Endothelial cell of umbilical vein (primary cell): ENCODE data around the gene SSNA1. TPM values are rescaled to one million over a fixed set of nuclear protein-coding genes. Genes with fewer than 3 reads are reported as not detected.

Source experiments
- BruUV-seq: library from RNA; stranded (reverse); fragments of 400-500 nt; replicated peaks from 2 replicates; lab custom pipeline; 2021; lab: Mats Ljungman, UMichigan
- CTCF ChIA-PET: fragments of 300-600, 350-600 bp; sonication (Branson Sonifier 250); formaldehyde crosslinking; loops from one replicate; lab custom pipeline; 2021; ENCODE audit warnings: antibody characterized with exemption, inconsistent platforms; lab: Charles Lee
- POLR2A ChIA-PET: fragments of 300-600, 350-600 bp; sonication (Branson Sonifier 250); formaldehyde crosslinking; loops from one replicate; lab custom pipeline; 2021; ENCODE audit warnings: antibody characterized with exemption, inconsistent platforms; lab: Charles Lee
- DNase-seq: peaks from one replicate; pipeline ENCODE4 v3.0.0-alpha.2; 2011; ENCODE audit warnings: low read depth, low spot score
- FAIRE-seq: peaks from 2 replicates; lab custom pipeline; 2011; peaks lifted over from hg19 to GRCh38; lab: Jason Lieb, UNC
- H2AFZ ChIP-seq: 2 replicates; pipeline ENCODE4 v1.6.0; 2012; ENCODE audit warnings: low read depth, low read length, control low read depth, inconsistent platforms
- H3K27ac ChIP-seq: 2 replicates; pipeline ENCODE4 v1.5.1; 2011; ENCODE audit warnings: low read depth, mild to moderate bottlenecking, control low read depth, low read length, moderate library complexity; ENCODE audit not compliant: insufficient read depth
- H3K27me3 ChIP-seq, 2 experiments: 2 replicates each; pipeline versions ENCODE4 v1.6.0 to v1.6.1; 2011; ENCODE audit warnings: low read length in 2 of 2, mixed read lengths in 1 of 2; ENCODE audit not compliant: control insufficient read depth in 2 of 2, insufficient read depth in 2 of 2
- H3K36me3 ChIP-seq, 2 experiments: 2 replicates in 1 of 2; 3 replicates in 1 of 2; pipeline ENCODE4 v1.5.1; 2011; ENCODE audit warnings: low read length in 2 of 2, mild to moderate bottlenecking in 1 of 2, moderate library complexity in 1 of 2; ENCODE audit not compliant: control insufficient read depth in 2 of 2, insufficient read depth in 2 of 2; ENCODE audit errors: extremely low read depth in 1 of 2
- H3K4me1 ChIP-seq: 3 replicates; pipeline ENCODE4 v1.5.1; 2011; ENCODE audit warnings: mild to moderate bottlenecking, low read length; ENCODE audit not compliant: control insufficient read depth, insufficient read depth; ENCODE audit errors: extremely low read depth
- H3K4me2 ChIP-seq: 2 replicates; pipeline ENCODE4 v1.6.1; 2011; ENCODE audit warnings: low read length, control low read depth, mixed read lengths; ENCODE audit not compliant: insufficient read depth
- H3K4me3 ChIP-seq, 3 experiments: fragments of 200-600 bp in 1 of 3; sonication (generic), shearing (Covaris generic) in 1 of 3; replicated peaks in 1 of 3; 2 replicates each; pipeline ENCODE4 v1.5.1; 2011 to 2016; ENCODE audit warnings: control low read depth in 3 of 3, low read length in 3 of 3, mild to moderate bottlenecking in 2 of 3, inconsistent platforms in 1 of 3, low read depth in 1 of 3, moderate library complexity in 1 of 3; ENCODE audit not compliant: insufficient read depth in 1 of 3
- H3K79me2 ChIP-seq: 2 replicates; pipeline ENCODE4 v1.6.0; 2012; ENCODE audit warnings: low read length, inconsistent platforms; ENCODE audit not compliant: control insufficient read depth, insufficient read depth
- H3K9ac ChIP-seq: replicated peaks from 2 replicates; pipeline ENCODE3; 2011; ENCODE audit warnings: low read length, control low read depth; ENCODE audit not compliant: insufficient read depth; ENCODE audit errors: extremely low read depth
- H3K9me1 ChIP-seq: replicated peaks from 3 replicates; pipeline ENCODE4 v1.6.0; 2011; ENCODE audit warnings: mild to moderate bottlenecking, low read length; ENCODE audit not compliant: control insufficient read depth, insufficient read depth; ENCODE audit errors: extremely low read depth
- H3K9me3 ChIP-seq: replicated peaks from 2 replicates; pipeline ENCODE4 v1.5.1; 2012; ENCODE audit warnings: low read length, inconsistent platforms; ENCODE audit not compliant: control insufficient read depth, insufficient read depth
- H4K20me1 ChIP-seq: replicated peaks from 2 replicates; pipeline ENCODE3; 2011; ENCODE audit warnings: mild to moderate bottlenecking, low read length; ENCODE audit not compliant: control insufficient read depth, insufficient read depth; ENCODE audit errors: extremely low read depth
- EZH2 ChIP-seq: IDR thresholded peaks from 2 replicates; pipeline ENCODE4 v1.6.1; 2012; ENCODE audit warnings: borderline replicate concordance, low read depth, mild to moderate bottlenecking, moderate library complexity, low read length, inconsistent platforms; ENCODE audit not compliant: severe bottlenecking
- FOS ChIP-seq: IDR thresholded peaks from 2 replicates; pipeline ENCODE4 v1.6.1; 2011; ENCODE audit warnings: mild to moderate bottlenecking, low read length, moderate library complexity, borderline replicate concordance; ENCODE audit not compliant: insufficient read depth
- GATA2 ChIP-seq: IDR thresholded peaks from 2 replicates; pipeline ENCODE4 v1.7.0; 2011; ENCODE audit warnings: low read depth, mild to moderate bottlenecking, moderate library complexity, mixed read lengths, low read length; ENCODE audit not compliant: insufficient read length, insufficient read depth
- JUN ChIP-seq: IDR thresholded peaks from 2 replicates; pipeline ENCODE4 v1.6.1; 2011; ENCODE audit warnings: borderline replicate concordance, low read depth; ENCODE audit not compliant: insufficient read length, insufficient read depth
- MYC ChIP-seq: IDR thresholded peaks from one replicate; pipeline ENCODE4 v1.6.1; 2011; ENCODE audit warnings: mild to moderate bottlenecking, low read depth, low read length
- POLR2A ChIP-seq: IDR thresholded peaks from 2 replicates; pipeline ENCODE4 v1.6.1; 2012; ENCODE audit warnings: low read depth, mild to moderate bottlenecking, control low read depth, low read length
- POLR2AphosphoS5 ChIP-seq: IDR thresholded peaks from 2 replicates; pipeline ENCODE4 v1.6.1; 2012; ENCODE audit warnings: low read depth, mild to moderate bottlenecking, control low read depth, low read length, moderate library complexity; ENCODE audit not compliant: insufficient read depth
- dilution Hi-C: fragments of 300-500 bp; cut with MboI; formaldehyde crosslinking; loops from one replicate; pipeline ENCODE4 v1.15.0; 2019; ENCODE audit warnings: low sequenced_read_pairs; ENCODE audit not compliant: extremely low pct_ligation_motif_present
- intact Hi-C: fragments of 100-400 bp; cut with micrococcal nuclease; formaldehyde crosslinking; loops from one replicate; pipeline ENCODE4 v1.10.0; 2022
- polyA plus RNA-seq, 4 experiments: library from polyadenylated mRNA; depleted of rRNA in 3 of 4; stranded (reverse) in 3 of 4; unstranded in 1 of 4; fragments of >200 nt; gene quantifications; 2 replicates each; pipeline versions ENCODE4 v1.2.1 to v1.2.3, GENCODE V29; 2011 to 2012; ENCODE audit warnings: missing spikeins in 1 of 4
- total RNA-seq: library from RNA; stranded (reverse); gene quantifications from 2 replicates; pipeline ENCODE4 v1.2.3, GENCODE V29; 2021
- TF ChIP-seq, protein P1 (sequence below): IDR thresholded peaks from 2 replicates; pipeline ENCODE4 v1.6.1; 2011; ENCODE audit not compliant: insufficient read depth, insufficient read length
- TF ChIP-seq, protein P2 (sequence below), 2 donors: IDR thresholded peaks; 1 replicate in 1 of 2; 2 replicates in 1 of 2; pipeline ENCODE4 v1.5.1; 2011; ENCODE audit warnings: low read length in 2 of 2, mild to moderate bottlenecking in 2 of 2, moderate library complexity in 2 of 2, control low read depth in 1 of 2, inconsistent platforms in 1 of 2, low read depth in 1 of 2; ENCODE audit not compliant: insufficient read depth in 1 of 2; ENCODE audit errors: extremely low read depth in 1 of 2

The SSNA1 gene
- total and polyA plus RNA-seq, 2 donors (not counting 3 experiments of a cell fraction or from before 2014, with no cell fraction given) = 89.0 to 146 TPM

DNA sequence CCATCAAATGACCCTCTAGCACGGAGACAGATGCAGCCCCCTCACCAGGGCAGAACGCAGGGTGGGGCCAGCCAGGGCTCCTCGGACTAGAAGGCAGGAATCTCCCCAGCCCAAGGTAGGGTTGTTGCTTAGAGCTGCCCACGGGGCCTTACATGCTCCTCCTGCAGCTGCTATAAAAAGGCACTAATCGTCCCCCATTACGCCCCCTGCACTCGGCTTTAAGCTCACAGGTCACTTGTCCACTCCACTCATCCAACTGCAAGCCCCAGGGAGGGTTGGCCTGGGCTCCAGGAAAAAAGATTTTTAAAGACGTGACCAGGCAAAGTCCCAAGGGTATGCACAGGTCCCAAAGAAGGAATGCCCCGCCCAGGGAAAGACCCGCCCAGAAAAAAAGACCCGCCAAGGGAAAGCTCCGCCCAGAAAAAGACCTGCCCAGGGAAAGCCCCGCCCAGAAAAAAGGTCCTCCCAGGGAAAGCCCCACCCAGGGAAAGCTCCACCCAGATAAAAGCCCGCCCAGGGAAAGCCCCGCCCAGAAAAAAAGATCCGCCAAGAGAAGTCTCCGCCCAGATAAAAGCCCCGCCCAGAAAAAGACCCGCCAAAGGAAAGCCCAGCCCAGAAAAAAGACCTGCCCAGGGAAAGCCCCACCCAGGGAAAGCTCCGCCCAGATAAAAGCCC, 38.4 kb upstream of the SSNA1 start:
- ChIA-PET POLR2A (no interaction called here), CTCF (interaction anchor here (1.3 to 2.4 kb wide), 3 partner anchors 21 to 27 kb away, joined by 4 to 6 read pairs (median 4); no protein-coding TSS in a partner anchor)
- Histone ChIP-seq H4K20me1 (no peaks in the 10 kb centered on the region), H2AFZ (no peak overlapping the region), H3K9me3 (no peaks in the 10 kb centered on the region), H3K36me3 (no peaks in the 10 kb centered on the region), H3K4me3 (no peak overlapping the region), H3K4me2 (no peak overlapping the region), H3K9me1 (no peaks in the 10 kb centered on the region), H3K9ac (no peak overlapping the region), H3K79me2 (no peaks in the 10 kb centered on the region), H3K27me3 (no peaks in the 10 kb centered on the region), H3K4me1 (no peaks in the 10 kb centered on the region), H3K27ac (no peak overlapping the region)
- intact Hi-C loops (no loop called here), dilution Hi-C loops (no loop called here)
- FAIRE-seq = no peak
- TF ChIP-seq POLR2A (no peak), FOS (no peak), MYC (no peak), GATA2 (no peak), EZH2 (no peak), JUN (no peak), POLR2AphosphoS5 (no peak)
- TF ChIP-seq, protein P1, sequence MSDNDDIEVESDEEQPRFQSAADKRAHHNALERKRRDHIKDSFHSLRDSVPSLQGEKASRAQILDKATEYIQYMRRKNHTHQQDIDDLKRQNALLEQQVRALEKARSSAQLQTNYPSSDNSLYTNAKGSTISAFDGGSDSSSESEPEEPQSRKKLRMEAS = no peak
- TF ChIP-seq, protein P2, sequence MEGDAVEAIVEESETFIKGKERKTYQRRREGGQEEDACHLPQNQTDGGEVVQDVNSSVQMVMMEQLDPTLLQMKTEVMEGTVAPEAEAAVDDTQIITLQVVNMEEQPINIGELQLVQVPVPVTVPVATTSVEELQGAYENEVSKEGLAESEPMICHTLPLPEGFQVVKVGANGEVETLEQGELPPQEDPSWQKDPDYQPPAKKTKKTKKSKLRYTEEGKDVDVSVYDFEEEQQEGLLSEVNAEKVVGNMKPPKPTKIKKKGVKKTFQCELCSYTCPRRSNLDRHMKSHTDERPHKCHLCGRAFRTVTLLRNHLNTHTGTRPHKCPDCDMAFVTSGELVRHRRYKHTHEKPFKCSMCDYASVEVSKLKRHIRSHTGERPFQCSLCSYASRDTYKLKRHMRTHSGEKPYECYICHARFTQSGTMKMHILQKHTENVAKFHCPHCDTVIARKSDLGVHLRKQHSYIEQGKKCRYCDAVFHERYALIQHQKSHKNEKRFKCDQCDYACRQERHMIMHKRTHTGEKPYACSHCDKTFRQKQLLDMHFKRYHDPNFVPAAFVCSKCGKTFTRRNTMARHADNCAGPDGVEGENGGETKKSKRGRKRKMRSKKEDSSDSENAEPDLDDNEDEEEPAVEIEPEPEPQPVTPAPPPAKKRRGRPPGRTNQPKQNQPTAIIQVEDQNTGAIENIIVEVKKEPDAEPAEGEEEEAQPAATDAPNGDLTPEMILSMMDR (IDR thresholded peaks at IDR 0.05; ENCODE audit: extremely low read depth in 1 of 2, insufficient read depth in 1 of 2, low read depth in 1 of 2, low read length in 2 of 2) = no peak
- no peak for DNase-seq
- BruUV-seq = no TSS peak
